Lower lobe of right lung (tissue), 2 donors: ENCODE measurements around the gene HDGFL2. TPM values are rescaled to one million over a fixed set of nuclear protein-coding genes. Genes with fewer than 3 reads are reported as not detected.

Source experiments
- ATAC-seq, 2 donors: fragments of 200-7000 bp; cut with Tn5 transposase; one replicate each; pipeline ENCODE4 v1.9.1; 2020 to 2022; ENCODE audit warnings: mild to moderate bottlenecking in 2 of 2, moderate library complexity in 2 of 2
- DNase-seq: peaks from one replicate; pipeline ENCODE4 v3.0.0-alpha.2; 2020
- H3K27ac ChIP-seq: fragments of 200-600 bp; one replicate; pipeline ENCODE4 v1.8.0; 2022
- H3K27me3 ChIP-seq: fragments of 200-600 bp; one replicate; pipeline ENCODE4 v1.8.0; 2022; ENCODE audit warnings: low read depth
- H3K36me3 ChIP-seq: fragments of 200-600 bp; one replicate; pipeline ENCODE4 v1.8.0; 2022; ENCODE audit warnings: mild to moderate bottlenecking
- H3K4me1 ChIP-seq: fragments of 200-600 bp; one replicate; pipeline ENCODE4 v1.8.0; 2022
- H3K4me3 ChIP-seq: fragments of 200-600 bp; one replicate; pipeline ENCODE4 v1.8.0; 2022; ENCODE audit warnings: mild to moderate bottlenecking
- H3K9me3 ChIP-seq: fragments of 200-600 bp; one replicate; pipeline ENCODE4 v1.8.0; 2022
- CTCF ChIP-seq: fragments of 200-600 bp; IDR thresholded peaks from one replicate; pipeline ENCODE4 v1.8.0; 2022; ENCODE audit warnings: antibody characterized with exemption, mild to moderate bottlenecking
- intact Hi-C: fragments of 100-400 bp; cut with DNase I; formaldehyde crosslinking; loops from one replicate; pipeline ENCODE4 v1.11.0; 2022
- total RNA-seq: library from RNA; stranded (reverse); fragmentation: NEBNext Ultra II Directional; extraction: Animal tissue kit (Norgen Biotek cat#: 25700); gene quantifications from one replicate; pipeline ENCODE4 v1.2.1, GENCODE V29; 2021
- donor health status: DM: no; HTN: yes; CAD: no; lungs with severe emphysema.

HDGFL2 gene
- total RNA-seq, 1 donor from 2014 or later = 29.4 TPM

DNA sequence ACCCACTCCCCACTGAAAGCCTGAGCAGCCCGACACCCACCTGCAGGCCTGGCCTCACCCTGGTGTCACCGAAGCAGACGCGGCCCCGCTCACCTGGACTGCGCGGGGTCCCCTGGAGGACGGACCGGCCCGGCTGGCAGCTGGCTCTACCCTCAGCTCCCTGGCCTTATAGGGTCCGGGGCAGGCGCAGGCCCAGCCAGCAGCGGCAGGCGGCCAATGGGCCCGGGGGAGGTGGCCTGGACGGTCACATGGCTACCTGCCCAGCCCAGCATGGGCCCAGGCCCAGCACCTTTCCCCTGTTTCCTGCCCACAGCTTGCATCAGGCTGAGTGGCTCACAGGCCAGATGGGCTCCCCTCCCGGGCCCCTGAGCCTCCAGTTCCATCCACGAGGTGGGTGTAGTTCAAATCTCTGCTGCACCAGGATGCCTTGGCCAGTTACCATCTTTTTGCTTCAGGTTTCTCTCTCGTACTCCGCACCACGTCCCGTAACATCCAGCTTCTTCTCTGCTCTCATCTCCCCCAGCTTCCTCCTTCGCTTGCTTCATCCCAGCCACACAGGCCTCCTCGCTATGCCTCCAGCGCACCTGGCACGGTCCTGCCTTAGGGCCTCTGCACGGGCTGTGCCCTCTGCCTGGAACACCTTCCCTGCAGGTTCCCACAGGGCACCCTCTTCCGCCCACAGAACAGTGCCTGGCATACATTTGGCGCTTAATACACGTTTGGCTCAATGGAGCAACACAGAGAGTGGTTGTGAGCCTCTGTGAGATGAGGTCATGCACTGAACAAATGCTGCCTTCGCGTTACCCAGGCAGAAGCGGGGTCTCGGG lies 46.5 kb downstream of the HDGFL2 start, which contains the start of gene PLIN4:
TSS of gene PLIN4 (minus strand) at position 142 of the 827 bp plus-strand sequence. CDS start 214 bp downstream, outside the sequence.
- peaks cover 3% of the 10 kb centered on the region for H3K4me1 ChIP-seq
- no peak within 1 kb of the TSS for H3K4me3 ChIP-seq
- H3K36me3 ChIP-seq = no peaks in the 10 kb centered on the region
- ATAC-seq (peak; percentile 19 to 28), DNase-seq (no peak)
- no peak for TF ChIP-seq CTCF
- intact Hi-C loops = no loop called here
- peaks cover 8% of the 10 kb centered on the region for H3K27me3 ChIP-seq
- no peaks in the 10 kb centered on the region for H3K9me3 ChIP-seq
- H3K27ac ChIP-seq = no peak within 1 kb of the TSS

- no peaks in the 10 kb centered on the region for H3K36me3 ChIP-seq
- H3K27ac ChIP-seq = no peak overlapping the region
- DNase-seq (no peak), ATAC-seq (no peak)
- peaks cover 3% of the 10 kb centered on the region for H3K4me1 ChIP-seq
- no peak for TF ChIP-seq CTCF
- H3K27me3 ChIP-seq = peaks cover 8% of the 10 kb centered on the region
- intact Hi-C loops = no loop called here
- no peaks in the 10 kb centered on the region for H3K9me3 ChIP-seq
- H3K4me3 ChIP-seq = no peak overlapping the region
Observed at GRCh38 chr19:4519172-4519496, 47.0 kb downstream of the HDGFL2 start.

- no peak for DNase-seq
- no peak for ATAC-seq
- peaks cover 3% of the 10 kb centered on the region for H3K4me1 ChIP-seq
- H3K27ac ChIP-seq = no peak overlapping the region
- TF ChIP-seq CTCF = no peak
- H3K4me3 ChIP-seq = no peak overlapping the region
- H3K27me3 ChIP-seq = peaks cover 8% of the 10 kb centered on the region
- H3K36me3 ChIP-seq = no peaks in the 10 kb centered on the region
- intact Hi-C loops = no loop called here
- H3K9me3 ChIP-seq = no peaks in the 10 kb centered on the region
Observed at GRCh38 chr19:4519521-4520277, 47.6 kb downstream of the HDGFL2 start.

- Histone ChIP-seq H3K27ac (no peak overlapping the region), H3K4me1 (peaks cover 3% of the 10 kb centered on the region), H3K27me3 (peaks cover 8% of the 10 kb centered on the region), H3K36me3 (no peaks in the 10 kb centered on the region), H3K9me3 (no peaks in the 10 kb centered on the region), H3K4me3 (no peak overlapping the region)
- TF ChIP-seq CTCF = no peak
- intact Hi-C loops = no loop called here
- ATAC-seq (no peak), DNase-seq (no peak)
Observed at GRCh38 chr19:4521170-4521887, 49.2 kb downstream of the HDGFL2 start.

- Histone ChIP-seq H3K4me1 (peaks cover 3% of the 10 kb centered on the region), H3K27me3 (peaks cover 8% of the 10 kb centered on the region), H3K27ac (no peak overlapping the region), H3K9me3 (no peaks in the 10 kb centered on the region), H3K36me3 (no peaks in the 10 kb centered on the region), H3K4me3 (no peak overlapping the region)
- ATAC-seq (no peak), DNase-seq (no peak)
- intact Hi-C loops = no loop called here
- no peak for TF ChIP-seq CTCF
Observed at GRCh38 chr19:4521888-4522242, 49.8 kb downstream of the HDGFL2 start.
